Measurements from ENCODE around the gene SCO1. TPM values are rescaled to one million over a fixed set of nuclear protein-coding genes. Genes with fewer than 3 reads are reported as not detected.

The SCO1 gene
- total RNA-seq, 1 donor from 2014 or later: 25.4 TPM

DNA sequence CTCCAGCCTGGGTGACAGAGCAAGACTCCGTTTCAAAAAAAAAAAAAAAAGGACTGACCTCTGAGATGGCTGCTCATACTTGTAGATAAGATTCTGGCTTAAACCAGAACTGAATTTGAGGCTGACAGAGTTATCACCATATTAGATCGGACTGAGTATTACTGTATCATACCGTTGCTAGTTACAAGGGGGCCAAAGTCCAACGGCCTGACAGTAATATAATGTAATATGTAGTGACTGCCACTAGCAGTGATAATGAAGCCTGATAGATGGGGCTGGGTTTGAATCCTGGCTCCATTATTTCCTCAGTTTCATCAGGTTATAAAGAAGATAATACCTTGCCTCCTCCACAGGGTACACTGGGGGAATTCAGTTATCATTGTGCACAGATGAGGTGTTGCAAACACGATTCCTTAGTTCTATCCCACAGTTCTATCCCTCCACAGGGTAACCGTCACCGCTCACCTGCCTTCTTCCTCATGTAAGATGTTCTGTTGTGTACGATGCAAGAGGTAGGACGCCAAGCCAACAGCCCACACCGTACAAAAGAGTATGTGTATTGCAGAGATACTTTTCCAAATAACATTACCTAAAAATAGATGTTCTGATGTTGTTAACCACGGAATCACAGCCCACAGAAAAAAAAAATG lies 27.3 kb upstream of the SCO1 start:
- Histone ChIP-seq H3K9me3 (no peaks in the 10 kb centered on the region), H3K27ac (no peak overlapping the region), H3K36me3 (peaks cover 17% of the 10 kb centered on the region), H3K4me3 (no peak overlapping the region), H3K27me3 (no peaks in the 10 kb centered on the region), H3K4me1 (no peaks in the 10 kb centered on the region)
- intact Hi-C loops (cut with DNase I): no loop called here
- DNase-seq: no peak
- ATAC-seq: no peak
- TF ChIP-seq, protein P1, sequence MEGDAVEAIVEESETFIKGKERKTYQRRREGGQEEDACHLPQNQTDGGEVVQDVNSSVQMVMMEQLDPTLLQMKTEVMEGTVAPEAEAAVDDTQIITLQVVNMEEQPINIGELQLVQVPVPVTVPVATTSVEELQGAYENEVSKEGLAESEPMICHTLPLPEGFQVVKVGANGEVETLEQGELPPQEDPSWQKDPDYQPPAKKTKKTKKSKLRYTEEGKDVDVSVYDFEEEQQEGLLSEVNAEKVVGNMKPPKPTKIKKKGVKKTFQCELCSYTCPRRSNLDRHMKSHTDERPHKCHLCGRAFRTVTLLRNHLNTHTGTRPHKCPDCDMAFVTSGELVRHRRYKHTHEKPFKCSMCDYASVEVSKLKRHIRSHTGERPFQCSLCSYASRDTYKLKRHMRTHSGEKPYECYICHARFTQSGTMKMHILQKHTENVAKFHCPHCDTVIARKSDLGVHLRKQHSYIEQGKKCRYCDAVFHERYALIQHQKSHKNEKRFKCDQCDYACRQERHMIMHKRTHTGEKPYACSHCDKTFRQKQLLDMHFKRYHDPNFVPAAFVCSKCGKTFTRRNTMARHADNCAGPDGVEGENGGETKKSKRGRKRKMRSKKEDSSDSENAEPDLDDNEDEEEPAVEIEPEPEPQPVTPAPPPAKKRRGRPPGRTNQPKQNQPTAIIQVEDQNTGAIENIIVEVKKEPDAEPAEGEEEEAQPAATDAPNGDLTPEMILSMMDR (IDR thresholded peaks at IDR 0.05): no peak

GRCh38 chr17:10718547-10718946 lies 21.2 kb upstream of the SCO1 start:
- DNase-seq (no peak), ATAC-seq (no peak)
- Histone ChIP-seq H3K27me3 (no peaks in the 10 kb centered on the region), H3K27ac (no peak overlapping the region), H3K4me1 (no peaks in the 10 kb centered on the region), H3K36me3 (peaks cover 7% of the 10 kb centered on the region), H3K4me3 (no peak overlapping the region), H3K9me3 (no peaks in the 10 kb centered on the region)
- TF ChIP-seq, protein P1 (IDR thresholded peaks at IDR 0.05): no peak
- intact Hi-C loops (cut with DNase I): no loop called here

GRCh38 chr17:10716218-10716617 lies 18.9 kb upstream of the SCO1 start:
- Histone ChIP-seq H3K36me3 (peaks cover 20% of the 10 kb centered on the region), H3K4me1 (no peaks in the 10 kb centered on the region), H3K9me3 (no peaks in the 10 kb centered on the region), H3K27me3 (no peaks in the 10 kb centered on the region), H3K27ac (no peak overlapping the region), H3K4me3 (no peak overlapping the region)
- ATAC-seq (no peak), DNase-seq (no peak)
- TF ChIP-seq, protein P1 (IDR thresholded peaks at IDR 0.05): no peak
- intact Hi-C loops (cut with DNase I): no loop called here

- Histone ChIP-seq H3K4me1 (no peaks in the 10 kb centered on the region), H3K27ac (no peak overlapping the region), H3K27me3 (no peaks in the 10 kb centered on the region), H3K9me3 (no peaks in the 10 kb centered on the region), H3K4me3 (no peak overlapping the region), H3K36me3 (peaks cover 49% of the 10 kb centered on the region)
- no peak for DNase-seq
- no peak for ATAC-seq
- intact Hi-C loops (cut with DNase I): no loop called here
- TF ChIP-seq, protein P1 (IDR thresholded peaks at IDR 0.05): no peak
Measured at GRCh38 chr17:10713318-10713717, 16.0 kb upstream of the SCO1 start.

DNA sequence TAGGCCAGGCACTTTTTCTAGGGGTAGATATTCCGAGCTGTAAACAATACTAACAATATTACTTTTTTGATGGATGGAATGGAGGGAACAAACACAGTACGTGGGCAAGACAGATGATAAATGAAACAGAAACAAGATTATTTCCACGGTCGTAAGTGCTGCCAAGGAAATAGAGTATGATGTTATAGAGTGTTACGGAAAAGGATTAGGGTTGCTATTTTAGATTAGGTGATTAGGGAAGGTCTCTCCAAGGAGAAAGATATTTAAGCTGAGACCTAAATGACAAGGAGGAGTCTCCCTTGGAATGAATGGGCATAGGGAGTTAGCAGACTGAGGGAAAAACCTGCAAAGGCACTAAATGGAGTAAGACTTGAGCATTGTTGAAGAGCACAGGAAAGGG lies 8.4 kb upstream of the SCO1 start:
- intact Hi-C loops (cut with DNase I): no loop called here
- DNase-seq: no peak

More for the DNA sequence above, 8.4 kb upstream of the SCO1 start:
- Histone ChIP-seq H3K4me3 (no peak overlapping the region), H3K36me3 (peaks cover 58% of the 10 kb centered on the region), H3K9me3 (no peaks in the 10 kb centered on the region), H3K4me1 (peaks cover 9% of the 10 kb centered on the region), H3K27ac (no peak overlapping the region), H3K27me3 (no peaks in the 10 kb centered on the region)
- no peak for ATAC-seq
- TF ChIP-seq, protein P1 (IDR thresholded peaks at IDR 0.05): no peak

Measured in upper lobe of right lung (tissue), 1 donor.